Measurements from ENCODE around the gene GPR176.

Gene GPR176

DNA sequence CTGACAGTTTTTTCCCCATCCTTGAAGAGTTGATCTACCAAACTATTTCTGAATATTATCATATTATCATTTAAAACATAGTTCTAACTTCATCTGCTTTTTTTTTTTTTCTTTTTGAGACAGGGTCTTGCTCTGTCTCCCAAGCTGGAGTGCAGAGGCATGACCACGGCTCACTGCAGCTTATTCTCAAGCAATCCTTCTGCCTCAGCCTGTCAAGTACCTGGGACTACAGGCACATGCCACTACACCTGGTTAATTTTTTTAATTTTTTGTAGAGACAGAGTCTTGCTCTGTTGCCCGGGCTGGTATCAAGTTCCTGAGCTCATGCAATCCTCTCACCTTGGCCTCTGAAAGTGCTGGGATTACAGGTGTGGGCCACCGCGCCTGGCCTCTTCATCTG, 15.2 kb upstream of the GPR176 start:
- TF ChIP-seq ZFX (IDR thresholded peaks at IDR 0.05) = no peak
- TF ChIP-seq, protein P1, sequence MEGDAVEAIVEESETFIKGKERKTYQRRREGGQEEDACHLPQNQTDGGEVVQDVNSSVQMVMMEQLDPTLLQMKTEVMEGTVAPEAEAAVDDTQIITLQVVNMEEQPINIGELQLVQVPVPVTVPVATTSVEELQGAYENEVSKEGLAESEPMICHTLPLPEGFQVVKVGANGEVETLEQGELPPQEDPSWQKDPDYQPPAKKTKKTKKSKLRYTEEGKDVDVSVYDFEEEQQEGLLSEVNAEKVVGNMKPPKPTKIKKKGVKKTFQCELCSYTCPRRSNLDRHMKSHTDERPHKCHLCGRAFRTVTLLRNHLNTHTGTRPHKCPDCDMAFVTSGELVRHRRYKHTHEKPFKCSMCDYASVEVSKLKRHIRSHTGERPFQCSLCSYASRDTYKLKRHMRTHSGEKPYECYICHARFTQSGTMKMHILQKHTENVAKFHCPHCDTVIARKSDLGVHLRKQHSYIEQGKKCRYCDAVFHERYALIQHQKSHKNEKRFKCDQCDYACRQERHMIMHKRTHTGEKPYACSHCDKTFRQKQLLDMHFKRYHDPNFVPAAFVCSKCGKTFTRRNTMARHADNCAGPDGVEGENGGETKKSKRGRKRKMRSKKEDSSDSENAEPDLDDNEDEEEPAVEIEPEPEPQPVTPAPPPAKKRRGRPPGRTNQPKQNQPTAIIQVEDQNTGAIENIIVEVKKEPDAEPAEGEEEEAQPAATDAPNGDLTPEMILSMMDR (conservative IDR thresholded peaks at IDR 0.05) = no peak
- H3K27ac ChIP-seq = peak overlapping the region; percentile 89

DNA sequence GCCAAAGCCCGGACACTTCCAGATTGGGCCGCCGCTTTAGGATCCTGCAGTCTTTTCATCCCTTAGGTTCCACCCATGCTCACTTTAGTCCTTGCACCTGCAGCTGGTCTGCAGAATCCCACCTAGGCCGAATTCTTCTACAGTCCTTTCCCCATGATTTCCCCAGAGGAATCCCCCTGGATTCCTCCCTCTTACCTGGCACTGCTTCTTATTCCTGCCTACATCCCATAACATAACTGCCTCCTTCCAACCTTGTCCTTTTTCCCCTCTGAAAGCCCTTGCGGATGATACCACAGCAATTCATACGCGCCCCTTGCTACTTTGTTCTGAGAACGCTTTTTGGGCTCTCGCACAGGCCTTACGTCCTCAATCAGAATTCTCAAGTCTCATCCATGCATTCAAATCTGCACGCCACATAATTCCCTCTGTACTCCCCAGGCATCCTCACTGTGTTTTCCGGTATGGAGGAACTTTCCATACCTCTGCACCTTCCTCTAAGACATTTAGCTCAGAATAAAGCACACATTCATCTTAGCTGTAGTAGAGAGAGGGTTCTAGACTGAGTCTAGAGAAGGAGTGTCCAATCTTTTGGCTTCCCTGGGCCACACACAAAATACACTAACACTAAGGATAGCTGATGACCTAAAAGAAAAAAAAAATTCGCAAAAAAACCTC, 14.5 kb upstream of the GPR176 start:
- H3K27ac ChIP-seq = peak overlapping the region; percentile 89

DNA sequence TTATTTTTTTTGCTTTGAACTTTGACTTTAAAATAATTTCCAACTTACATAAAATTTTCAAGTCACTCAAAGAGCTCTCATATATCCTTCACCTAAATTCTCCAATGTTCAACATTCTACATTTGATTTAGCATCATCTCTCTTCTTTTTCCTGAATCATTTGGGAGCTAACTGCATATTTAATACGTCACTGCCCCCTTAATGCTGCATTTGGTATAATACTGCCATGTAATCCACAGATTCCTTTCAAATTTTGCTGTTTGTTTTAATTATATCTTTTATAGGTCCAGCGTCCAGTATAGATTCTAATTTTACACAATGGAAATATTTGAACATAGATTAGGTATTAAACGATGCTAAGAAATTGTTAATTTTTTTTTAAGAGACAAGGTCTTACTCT, 11.5 kb upstream of the GPR176 start:
- TF ChIP-seq ZFX (IDR thresholded peaks at IDR 0.05) = no peak
- TF ChIP-seq, protein P1 (conservative IDR thresholded peaks at IDR 0.05) = no peak
- no peak overlapping the region for H3K27ac ChIP-seq

More for the DNA sequence above, 14.5 kb upstream of the GPR176 start:
- TF ChIP-seq, protein P1 (conservative IDR thresholded peaks at IDR 0.05) = no peak
- peak; percentile 89 for TF ChIP-seq ZFX (IDR thresholded peaks at IDR 0.05)

DNA sequence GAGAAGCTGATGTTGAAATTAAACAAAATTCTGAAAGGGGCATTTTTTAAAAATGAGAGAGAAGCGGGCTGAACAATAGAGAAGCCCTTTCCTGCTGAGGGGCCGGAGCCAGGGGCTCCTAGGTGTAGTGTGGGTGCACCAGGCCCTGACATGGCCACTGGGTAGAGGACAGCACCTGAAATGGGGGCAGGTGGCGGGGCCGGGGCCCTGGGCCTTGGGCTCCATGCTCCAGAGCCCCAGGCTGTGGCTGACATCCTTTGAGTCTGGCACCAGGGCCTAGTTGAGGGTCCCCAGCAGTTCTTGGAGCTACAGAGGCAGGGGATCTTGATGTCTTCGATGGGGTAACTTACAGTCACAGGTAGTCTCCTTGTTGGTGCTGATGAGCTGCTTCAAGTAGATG, 6.5 kb upstream of the GPR176 start:
- no peak overlapping the region for H3K27ac ChIP-seq
- TF ChIP-seq ZFX (IDR thresholded peaks at IDR 0.05) = no peak
- TF ChIP-seq, protein P1 (conservative IDR thresholded peaks at IDR 0.05) = no peak

DNA sequence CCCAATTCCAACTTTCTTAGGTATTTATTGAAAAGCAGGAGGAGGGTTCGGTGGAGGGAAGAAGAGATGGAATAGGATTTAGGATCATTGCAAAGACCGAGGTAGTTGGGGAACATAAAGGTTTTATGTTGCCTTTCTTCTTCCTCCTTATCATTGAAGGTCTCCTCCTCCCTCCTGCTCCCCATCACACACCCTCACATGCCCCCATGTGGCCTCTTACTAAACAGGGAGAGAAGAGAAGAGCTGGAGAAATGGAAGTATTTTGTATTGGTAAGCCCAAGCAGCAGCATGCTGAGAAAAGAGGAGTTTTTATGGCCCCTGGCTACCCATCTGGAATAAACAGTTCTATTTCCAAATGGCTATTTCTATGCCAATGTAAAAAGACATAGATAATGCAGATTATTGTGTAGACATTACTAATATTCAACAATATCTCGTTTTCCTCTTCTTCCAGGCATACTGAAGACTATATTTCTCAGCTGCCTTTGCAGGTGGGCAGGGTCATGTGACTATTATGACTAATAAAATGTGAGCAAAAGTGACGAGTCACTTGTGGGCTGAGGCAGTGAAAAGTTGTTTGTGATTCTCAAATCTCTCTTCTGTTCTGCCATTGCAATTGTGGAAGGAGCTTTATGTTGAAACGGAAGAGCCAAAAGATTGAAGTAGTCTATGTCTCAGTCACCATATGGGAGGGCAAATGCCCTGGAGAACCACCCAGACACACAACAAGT, 5.2 kb upstream of the GPR176 start:
- no peak for TF ChIP-seq ZFX (IDR thresholded peaks at IDR 0.05)
- TF ChIP-seq, protein P1 (conservative IDR thresholded peaks at IDR 0.05) = no peak
- H3K27ac ChIP-seq = no peak overlapping the region

DNA sequence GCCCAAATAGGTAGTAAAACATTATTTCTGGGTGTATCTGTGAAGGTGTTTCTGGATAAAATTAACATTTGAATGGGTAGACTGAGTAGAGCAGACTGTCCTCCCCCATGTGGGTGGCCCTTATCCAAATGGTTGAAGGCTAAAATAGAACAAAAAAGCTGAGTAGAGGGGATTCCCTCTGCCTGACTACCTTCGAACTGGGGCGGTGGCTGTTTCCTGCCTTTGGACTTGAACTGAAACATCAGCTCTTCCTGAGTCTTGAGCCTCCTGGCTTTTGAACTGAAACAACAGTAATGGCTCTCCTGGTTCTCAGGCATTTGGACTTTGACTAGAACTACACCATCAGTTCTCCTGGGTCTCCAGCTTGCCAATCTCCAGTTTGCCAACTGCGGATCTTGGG, 4.4 kb upstream of the GPR176 start:
- TF ChIP-seq, protein P1 (conservative IDR thresholded peaks at IDR 0.05) = no peak
- TF ChIP-seq ZFX (IDR thresholded peaks at IDR 0.05) = no peak

DNA sequence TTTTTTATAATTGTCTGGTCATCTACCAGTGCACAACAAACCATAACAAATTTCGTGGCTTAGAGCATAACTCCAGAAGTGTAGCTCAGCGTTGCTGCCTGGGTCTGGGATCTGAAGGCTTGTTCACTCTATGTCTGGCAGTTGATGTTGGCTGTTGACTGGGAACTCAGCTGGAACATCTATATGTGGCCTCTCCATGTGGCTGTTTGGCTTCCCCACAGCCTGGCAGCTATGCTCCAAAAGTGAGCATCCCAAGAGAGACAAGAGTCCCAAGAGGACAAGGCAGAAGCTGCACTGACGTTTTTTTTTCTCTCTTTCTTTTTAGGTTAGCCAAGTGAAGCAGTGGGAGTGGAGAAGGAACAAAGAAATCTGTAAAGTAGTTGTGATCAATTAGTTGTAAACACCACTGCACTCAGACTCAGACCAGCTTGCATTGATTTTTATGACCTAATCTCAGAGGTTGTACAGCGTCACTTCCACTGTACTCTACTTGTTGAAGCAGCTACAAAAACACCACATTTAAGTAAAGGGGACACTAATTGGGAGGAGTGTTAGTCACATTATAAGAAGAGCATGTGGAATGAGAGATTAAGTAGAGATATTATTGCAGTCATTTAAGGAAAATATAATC, 2.5 kb upstream of the GPR176 start:
- TF ChIP-seq, protein P1 (conservative IDR thresholded peaks at IDR 0.05) = no peak
- no peak for TF ChIP-seq ZFX (IDR thresholded peaks at IDR 0.05)

More for the DNA sequence above, 4.4 kb upstream of the GPR176 start:
- no peak overlapping the region for H3K27ac ChIP-seq

More for the DNA sequence above, 2.5 kb upstream of the GPR176 start:
- no peak overlapping the region for H3K27ac ChIP-seq
